NCI-H2081 treated with DMSO at 0.1 percent for 48 hours (cell line): ENCODE measurements around the gene VIPR2.

Source experiments
- DNase-seq: peaks from one replicate; lab custom pipeline; 2025; lab: John Stamatoyannopoulos, UW

The VIPR2 gene

DNA sequence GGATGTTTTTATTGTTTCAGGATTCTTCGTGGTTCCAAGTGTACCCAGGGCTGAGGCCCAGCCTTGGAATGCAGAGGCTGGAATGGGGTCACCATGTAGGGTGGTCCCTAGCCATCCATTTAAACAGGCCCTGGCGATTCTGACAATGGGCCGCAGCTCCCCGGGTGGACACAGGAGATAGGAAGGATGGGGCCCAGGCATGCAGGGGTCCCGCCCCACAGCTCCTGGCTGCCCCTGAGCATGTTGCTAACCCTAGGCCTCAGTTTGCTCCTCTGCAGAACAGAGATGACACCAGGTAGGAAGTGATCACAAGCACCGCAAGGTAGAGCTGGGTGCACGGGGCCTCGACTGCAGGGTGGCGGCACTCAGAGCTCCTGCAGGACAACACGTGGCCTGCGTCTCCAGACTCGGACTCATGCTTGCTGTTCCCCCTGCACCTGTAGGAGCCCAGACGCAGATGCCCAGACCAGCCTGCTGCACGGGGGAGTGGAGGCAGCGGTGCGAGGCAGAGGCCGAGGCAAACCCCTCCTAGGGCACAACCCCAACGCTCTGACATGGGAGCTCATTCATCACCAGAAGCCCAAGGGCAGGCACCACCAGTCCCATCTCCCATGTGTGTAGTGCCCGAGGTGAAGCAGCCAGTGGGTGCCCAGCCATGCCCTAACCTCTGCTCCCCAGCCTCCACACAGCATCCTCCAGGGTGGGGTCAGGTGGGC is 25.5 kb downstream of the VIPR2 start:
- no peak for DNase-seq

DNA sequence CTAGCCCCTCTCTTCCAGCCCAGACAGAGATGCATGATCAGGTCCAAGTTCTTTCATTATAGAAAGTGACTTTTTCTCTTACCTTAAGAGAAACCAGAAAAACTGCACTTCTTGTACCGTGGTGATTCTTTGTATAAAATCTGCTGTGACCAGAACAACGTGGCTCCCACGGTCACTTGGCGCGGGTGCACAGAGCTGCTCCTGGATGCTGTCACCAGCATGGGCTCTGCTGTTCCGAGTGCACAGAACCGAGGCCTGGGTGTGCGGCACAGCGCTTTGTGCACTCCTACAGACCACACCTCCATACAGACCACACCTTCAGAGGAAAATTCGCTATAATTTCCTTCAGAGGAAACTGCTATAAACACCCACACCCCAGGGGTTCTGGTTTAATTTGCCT is 26.0 kb downstream of the VIPR2 start:
- no peak for DNase-seq

DNA sequence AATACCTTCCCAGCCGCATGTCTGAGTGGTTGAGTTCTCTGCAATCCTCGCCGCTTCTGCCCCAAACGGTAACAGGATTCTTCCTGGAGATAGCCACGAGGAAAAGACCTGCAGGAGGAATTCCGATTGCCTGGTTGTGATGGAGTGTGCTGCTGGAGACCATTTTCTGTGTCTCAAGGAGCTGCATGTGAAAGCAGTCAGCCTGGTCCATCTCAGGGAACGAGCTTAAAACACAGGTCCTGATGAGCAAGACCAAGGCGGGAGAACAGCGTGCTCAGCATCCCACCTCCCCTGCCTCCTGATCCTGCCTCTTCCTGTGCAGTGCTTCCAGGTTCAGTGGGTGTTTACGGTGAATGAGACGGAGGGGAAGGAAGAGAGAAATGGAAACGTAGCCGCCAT is 26.5 kb downstream of the VIPR2 start:
- DNase-seq, result no peak

DNA sequence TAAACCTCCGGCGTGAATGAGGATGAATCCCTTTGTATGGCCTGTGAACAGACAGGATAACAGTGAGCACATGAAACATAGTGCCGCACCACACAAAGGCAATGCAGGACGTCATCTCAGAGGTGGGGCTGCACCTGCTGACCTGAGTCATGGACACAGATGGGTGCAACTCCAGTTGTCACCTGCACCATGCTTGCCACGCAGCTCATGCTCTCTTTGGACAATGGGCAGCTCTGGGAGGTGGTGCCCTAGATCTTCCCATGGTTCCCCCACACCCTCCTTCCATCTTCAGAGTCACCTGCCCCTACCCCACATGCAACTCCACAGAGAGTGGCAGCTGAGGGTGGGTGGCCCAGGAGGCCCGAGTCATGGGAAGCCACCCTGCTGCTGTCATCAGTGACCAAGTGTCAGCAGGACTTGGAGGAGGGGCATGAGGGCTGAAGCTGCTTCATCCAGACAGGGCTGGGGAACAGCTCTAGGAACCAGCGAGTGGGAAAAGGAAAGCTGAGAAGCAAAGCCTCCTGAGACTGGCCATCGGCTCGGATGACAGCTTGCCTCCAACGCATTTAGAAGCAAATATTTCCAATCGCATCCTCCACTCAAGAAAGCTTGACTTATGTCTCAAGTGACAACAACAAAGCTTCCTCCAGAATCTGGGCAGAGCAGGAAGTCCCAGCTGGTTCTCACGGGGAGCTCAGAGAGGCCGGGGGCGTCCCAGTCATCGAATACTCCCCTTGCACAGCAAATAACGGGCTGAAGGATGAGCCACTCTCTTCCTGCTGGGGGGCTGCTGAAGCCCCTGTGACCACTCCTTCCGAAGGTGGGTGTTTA is 27.1 kb downstream of the VIPR2 start:
- DNase-seq, result no peak

DNA sequence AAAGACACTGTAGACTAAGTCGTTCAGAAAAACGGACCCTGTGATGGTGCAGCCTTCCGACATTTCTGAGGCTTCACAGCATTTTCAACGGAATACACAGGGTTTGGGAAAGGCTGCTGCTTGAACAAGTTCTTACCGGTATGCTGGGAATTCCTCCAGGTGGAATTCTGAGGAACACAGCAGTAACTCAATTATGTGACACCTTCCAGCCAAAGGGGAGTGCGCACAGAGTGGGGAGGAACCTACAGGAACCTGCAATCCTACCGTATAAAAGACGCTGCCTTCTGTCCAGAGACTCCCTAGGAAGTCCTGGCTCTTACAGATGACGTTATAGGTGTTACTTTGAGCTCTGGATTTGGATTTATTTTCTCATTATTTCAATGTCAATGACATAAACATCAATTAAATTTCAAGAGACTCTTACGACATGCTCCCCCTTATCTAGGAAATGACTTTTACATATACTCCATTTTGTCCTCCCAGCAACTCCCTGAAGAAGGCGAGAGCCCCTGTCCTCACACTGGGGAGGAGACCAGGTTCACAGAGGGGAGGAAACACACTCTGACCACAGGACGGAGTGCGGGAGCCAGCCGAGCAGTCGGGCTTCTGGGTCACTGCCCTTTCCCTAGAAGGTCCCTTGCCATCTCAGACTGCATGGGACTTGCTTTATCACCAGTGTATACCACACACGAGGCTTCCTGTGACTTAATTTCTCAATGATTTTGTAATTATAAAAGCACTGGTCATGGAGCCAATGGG is 27.9 kb downstream of the VIPR2 start:
- DNase-seq, result no peak

DNA sequence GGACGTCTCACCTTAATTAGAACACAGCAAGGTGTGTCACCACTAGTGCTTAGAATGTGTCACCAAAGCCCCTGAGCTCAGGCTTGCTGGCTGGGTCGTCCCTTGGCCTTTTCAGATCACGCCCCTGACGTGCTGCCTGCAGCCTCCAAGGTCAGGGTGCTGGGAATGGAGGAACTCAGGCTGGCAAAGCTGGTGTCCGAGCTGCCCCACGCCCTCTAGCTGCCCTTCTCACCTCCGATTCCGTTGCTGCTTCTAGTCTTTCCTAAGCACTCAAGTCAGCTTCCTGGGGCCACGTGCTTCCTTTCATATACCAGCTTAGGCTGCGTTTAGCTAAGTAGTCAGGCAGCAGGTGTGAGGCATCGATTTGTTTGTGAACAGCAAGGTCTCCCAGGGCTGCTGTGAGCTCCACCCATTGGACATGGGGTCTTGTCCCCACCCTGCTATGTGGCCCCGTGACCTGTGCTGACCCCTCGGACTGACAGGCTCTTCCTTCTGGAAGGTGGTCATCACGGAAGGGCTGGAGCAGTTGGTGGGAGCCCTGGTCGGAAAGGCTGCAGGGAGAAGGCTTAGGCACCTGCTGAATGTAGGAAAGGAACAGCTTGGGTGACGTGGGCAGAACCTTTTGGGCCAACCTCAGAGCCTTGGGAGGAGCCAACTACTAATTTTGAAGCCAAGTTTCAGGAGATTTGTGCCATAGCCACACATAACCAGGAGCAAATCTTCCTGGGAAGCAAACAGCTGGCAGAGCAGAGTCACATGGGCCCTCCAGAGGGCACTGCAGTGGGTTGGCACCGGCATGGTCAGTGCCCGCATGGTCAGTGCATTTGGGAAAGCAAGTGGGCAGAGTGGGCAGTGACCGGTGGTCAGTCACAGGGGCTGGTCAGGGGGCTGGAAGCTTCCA is 28.8 kb downstream of the VIPR2 start:
- DNase-seq, result no peak

DNA sequence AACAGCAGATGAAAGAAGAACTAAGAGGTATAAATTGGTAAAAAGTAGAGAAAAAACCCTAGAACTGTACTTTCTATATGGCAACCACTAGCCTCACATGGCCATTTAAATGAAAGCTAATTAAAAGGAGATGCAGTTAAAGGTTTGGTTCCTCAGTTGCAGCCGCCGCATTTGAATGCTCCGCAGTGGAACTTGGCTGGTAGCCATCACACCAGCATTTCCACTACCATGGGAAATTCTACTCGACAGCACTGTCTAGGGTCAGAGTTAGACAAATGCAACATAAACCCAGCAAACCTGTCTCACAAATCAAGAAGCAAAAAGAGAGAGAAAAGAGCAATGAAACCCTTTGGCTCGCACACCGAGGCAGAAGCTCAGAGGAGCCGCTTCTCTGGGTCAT is 29.7 kb downstream of the VIPR2 start:
- DNase-seq, result no peak

DNA sequence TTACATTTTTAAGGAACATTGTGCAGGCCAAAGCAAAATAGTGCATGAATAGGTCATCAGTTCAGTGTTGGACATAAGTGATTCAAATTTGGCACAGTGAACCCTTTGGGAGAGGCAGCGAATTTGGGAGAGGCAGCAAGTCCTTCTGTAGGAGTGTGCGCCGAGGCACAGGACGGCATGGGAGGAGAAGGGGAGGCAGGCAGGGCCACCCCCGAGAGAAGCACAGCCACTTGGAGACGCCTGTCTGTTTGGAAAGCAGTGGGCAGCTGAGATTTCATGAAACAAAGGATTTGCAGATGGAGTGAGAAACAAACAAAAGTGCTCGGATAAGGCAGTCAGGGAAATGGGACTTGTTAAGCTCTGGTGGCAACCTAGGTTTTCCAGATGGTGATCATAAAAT is 30.6 kb downstream of the VIPR2 start:
- DNase-seq, result no peak

DNA sequence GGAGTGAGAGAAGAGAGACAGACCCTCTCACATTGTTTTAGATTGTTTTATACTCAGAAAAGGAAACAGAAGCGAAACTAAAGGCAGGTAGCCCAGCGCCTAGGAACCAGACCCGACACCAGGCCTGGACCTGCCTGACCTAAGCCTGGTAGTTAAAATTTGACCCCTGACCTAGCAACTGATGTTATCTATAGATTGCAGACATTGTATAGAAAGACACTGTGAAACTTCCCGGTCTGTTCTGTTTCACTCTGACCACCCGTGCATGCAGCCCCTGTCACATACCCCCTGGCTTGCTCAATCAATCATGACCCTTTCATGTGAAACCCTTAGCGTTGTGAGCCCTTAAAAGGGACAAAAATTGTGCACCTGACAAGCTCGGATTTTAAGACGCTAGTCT is 31.6 kb downstream of the VIPR2 start:
- DNase-seq, result no peak

DNA sequence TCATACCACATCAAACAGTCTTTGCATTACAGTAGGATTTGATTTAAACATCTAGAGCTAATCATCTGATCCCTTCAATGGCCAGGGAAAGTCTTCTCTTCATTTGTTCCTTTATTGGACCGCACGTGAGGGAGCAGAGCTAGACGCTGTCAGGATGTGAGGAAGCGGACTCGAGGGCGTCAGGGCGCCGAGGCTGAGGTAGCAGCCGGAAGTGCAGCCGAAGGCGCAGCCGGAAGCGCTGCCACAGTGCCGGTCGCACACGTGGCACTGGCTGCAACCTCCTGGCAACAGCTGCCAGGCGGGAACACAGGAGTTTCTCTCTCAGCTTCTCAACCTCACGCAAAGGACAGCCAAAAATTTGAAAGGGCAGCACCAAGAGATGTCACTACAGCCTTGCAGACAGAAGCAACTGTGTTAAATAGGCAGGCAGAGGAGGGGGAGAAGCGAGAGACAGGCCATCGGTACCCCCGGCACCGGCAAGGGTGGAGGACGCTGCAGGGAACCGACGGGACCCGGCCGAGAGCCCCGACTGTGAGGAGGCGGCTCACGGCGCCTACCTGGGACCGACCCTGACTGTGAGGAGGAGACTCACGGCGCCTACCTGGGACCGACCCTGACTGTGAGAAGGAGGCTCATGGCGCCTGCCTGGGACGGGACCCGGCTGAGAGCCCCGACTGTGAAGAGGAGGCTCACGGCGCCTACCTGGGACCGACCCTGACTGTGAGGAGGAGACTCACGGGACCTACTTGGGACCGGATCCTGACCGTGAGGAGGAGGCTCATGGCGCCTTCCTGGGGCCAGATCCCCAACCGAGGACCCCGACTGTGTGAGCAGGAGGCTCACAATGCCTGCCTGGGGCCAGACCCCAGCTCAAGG is 32.3 kb downstream of the VIPR2 start:
- no peak for DNase-seq

DNA sequence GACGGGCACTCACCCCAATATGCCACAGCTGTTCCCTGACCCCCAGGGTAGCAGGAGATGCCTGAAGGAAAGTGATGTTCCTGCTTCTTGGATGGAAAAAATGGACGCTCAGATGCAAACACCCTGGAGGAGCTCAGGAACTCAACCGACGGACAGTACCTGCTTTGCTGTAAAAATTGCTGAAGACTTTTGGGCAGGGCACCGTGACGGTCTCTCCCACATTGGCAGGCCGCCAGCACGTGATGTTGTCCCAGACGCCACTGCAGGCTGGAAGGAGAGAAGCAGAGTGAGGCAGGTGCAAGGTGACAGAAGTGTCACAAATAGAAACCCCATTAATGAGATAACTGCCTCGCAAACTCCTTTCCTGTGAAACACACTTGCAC is 35.0 kb downstream of the VIPR2 start:
- DNase-seq, result no peak

DNA sequence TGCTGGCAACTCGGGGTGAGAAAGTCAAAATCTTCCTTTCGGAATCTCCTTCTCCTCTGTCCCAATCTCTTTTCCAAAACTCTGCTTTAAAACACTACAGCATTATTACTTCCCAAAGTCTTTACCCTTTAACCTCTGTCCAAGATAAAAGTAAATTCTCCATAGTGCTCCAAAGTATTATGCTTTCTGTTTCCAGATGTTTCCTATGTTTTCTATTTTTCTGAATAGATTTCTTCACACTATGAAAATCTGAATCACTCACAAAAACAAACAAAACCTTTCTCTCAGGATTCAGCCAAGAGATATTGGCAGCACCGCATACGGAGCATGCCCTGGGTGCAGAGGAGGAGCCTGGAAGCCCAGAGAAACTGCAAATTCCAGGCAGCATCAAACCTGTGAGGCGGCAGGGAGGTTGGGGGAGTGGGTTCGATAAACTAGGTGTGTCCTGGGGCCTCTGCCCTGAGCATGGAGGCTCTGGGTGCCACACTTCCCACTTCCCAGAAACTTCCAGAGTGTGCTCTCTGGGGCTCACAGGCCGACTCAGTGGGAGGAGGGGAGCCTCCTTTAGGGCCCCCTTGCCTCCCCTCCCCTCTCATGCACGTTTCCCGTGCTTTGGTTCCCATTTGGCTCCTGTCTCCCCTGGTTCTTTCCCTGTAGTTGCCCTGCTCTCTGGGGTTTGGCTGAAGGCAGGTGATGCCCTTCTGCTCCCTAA is 35.6 kb downstream of the VIPR2 start:
- DNase-seq, result no peak

DNA sequence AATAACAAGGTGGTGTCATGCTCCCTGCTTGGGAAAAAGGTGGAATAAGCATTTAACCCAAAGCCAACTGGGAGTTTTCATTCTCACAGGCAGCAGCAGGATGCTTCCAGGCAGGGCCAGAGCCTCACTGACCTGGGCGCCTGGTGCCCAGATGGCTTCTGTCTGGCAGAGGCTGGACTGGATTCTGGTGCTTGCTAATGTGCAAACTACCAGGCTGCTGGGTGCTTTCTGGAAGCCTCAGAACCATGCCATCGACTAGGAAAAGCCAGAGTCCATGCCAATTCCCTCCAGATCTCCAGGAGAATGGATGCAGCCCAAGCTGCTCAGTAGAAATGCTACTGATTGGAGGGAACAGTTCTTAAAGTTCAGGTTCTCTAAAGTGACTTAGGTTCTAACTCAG is 36.2 kb downstream of the VIPR2 start:
- DNase-seq, result no peak

DNA sequence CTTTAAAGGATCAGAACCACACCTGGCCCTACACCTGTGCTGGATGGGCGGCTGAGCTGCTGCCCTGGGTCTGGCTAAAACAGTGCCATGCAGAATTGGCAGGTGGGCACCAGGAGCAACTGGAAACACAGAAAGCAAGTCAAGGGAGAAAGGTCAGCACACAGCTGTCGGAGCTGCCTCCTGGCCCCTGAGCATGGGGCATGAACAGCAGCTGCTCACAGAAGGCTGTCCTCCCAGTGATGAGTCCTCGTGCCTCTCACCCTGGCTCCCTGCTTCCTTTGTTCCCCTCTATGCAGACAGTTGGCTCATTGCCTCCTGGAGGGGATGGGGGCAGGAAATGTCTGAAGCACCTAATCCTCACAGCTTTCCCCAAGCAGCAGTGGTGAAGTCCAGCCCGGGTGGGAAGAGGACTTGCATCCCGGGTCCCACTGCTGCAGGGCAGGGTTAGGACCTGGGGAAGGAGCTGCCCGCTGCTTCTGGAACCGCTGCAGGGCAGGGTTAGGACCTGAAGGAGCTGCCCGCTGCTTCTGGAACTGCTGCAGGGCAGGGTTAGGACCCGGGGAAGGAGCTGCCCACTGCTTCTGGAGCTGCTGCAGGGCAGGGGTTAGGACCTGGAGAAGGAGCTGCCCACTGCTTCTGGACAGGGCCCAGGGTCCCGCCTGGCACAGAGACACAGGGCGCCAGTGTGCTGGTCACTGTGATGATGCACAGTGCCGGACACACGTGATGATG is 37.3 kb downstream of the VIPR2 start:
- no peak for DNase-seq

DNA sequence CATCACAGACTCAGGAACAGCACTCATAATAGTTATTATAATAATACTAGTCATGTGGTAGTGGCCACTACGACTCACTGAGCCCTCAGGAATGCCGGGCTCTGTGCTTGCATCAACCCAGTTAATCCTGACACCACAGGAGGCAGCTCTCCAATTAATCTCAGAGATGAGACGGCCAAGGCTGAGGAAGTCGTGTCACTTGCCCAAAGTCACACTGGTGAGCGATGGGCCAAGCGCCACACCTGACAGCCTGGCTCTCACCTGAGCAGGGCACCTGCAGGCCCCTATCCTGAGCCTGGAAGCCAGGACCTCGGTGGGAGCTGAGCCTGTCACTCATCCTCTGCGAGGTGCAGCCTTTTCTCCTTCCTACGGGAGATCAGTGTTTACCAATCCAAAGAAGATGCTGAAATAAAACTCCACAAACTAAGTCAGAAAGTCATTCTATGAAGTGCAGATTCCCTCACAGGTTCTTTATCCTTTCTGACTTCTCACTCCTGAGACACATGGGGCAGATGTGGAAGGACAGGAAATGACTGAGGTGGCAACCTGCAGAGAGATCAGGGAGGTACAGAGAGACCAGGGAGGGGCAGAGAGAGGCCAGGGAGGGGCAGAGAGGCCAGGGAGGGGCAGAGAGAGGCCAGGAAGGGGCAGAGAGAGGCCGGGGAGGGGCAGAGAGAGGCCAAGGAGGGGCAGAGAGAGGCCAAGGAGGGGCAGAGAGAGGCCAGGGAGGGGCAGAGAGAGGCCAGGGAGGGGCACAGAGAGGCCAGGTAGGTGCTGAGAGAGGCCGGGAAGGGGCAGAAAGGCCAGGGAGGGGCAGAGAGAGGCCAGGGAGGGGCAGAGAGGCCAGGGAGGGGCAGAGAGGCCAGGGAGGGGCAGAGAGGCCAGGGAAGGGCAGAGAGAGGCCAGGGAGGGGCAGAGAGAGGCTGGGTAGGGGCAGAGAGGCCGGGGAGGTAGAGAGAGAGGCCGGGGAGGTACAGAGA is 38.5 kb downstream of the VIPR2 start:
- DNase-seq, result no peak

DNA sequence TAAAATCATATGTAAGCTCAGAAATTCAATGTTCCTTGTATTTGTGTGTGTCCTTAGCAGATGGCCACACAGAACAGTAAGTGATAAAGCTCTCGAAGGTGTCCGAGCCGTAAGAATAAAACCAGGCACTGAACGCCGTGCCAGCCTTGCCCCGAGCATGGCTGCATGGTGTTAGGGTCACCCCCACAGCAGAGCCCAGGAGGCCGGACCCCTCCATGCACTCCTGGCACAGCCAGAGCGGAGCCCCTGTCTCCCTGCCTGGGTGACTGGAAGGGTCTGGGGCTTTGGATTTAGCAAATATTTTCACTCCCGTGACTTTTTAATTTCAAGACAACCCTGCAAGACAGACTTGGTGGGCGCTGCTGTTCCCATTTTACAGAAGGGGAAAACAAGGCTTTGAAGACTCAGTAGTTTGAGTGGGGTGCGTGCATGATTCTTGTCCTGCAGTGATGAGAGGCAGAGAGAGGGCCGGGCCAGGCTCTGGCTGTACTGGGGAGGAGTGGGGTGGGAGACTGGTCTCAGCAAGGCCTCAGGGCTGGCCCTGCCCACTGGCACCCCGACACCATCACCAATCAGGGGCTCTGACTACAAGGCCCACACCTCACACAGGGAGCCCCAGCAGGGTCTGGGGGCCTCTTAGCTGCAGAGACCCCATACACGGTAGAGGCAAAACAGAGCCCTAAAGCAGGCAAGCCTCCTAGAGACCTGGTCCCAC is 39.4 kb downstream of the VIPR2 start:
- no peak for DNase-seq

DNA sequence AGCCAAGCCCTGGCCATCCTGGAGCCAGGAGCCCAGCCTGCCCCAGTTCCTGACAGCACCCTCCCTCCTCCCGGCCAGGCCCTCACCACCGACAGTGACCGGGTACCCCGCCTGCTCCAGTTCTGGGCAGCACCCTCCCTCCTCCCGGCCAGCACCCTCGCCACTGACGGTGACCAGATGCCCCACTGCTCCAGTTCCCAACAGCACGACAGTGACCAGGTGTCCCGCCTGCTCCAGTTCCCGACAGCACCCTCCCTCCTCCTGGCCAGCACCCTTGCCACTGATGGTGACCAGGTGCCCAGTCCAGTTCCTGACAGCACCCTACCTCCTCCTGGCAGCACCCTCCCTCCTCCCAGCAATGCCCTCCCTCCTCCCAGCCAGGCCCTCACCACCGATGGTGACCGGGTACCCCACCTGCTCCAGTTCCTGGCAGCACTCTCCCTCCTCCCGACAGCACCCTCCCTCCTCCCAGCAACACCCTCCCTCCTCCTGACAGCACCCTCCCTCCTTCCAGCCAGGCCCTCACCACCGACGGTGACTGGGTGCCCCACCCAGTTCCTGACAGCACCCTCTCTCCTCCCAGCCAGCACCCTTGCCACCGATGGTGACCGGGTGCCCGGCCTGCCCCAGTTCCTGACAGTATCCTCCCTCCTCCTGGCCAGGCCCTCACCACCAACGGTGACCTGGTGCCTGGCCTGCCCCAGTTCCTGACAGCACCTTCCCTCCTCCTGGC is 40.3 kb downstream of the VIPR2 start:
- no peak for DNase-seq
